Astrocyte (in vitro differentiated cells and primary cell): ENCODE measurements around the gene HCAR3. TPM values are rescaled to one million over a fixed set of nuclear protein-coding genes. Genes with fewer than 3 reads are reported as not detected.
"Not testable (repeated sequence)": the region's sequence is repeated elsewhere in the genome, so short reads cannot be mapped to it uniquely, and the experiment has no call there.

Experiments
- DNase-seq: peaks from one replicate; pipeline ENCODE4 v3.0.0-alpha.2; 2010; ENCODE audit warnings: low read depth
- FAIRE-seq: peaks from 2 replicates; lab custom pipeline; 2011; peaks lifted over from hg19 to GRCh38; lab: Jason Lieb, UNC
- H2AFZ ChIP-seq: 2 replicates; pipeline ENCODE4 v1.6.0; 2012; ENCODE audit warnings: low read depth, low read length, inconsistent platforms
- H3K27ac ChIP-seq: 2 replicates; pipeline ENCODE4 v1.5.1; 2011; ENCODE audit warnings: low read depth, low read length, inconsistent platforms
- H3K27me3 ChIP-seq: 2 replicates; pipeline ENCODE4 v1.6.0; 2011; ENCODE audit warnings: low read length, inconsistent platforms; ENCODE audit not compliant: insufficient read depth
- H3K36me3 ChIP-seq: 2 replicates; pipeline ENCODE4 v1.5.1; 2011; ENCODE audit warnings: low read length, inconsistent platforms; ENCODE audit not compliant: insufficient read depth
- H3K4me1 ChIP-seq: 2 replicates; pipeline ENCODE4 v1.5.1; 2011; ENCODE audit warnings: low read length, inconsistent platforms; ENCODE audit not compliant: insufficient read depth
- H3K4me2 ChIP-seq: 2 replicates; pipeline ENCODE4 v1.6.0; 2012; ENCODE audit warnings: low read length, inconsistent platforms
- H3K4me3 ChIP-seq: 2 replicates; pipeline ENCODE4 v1.5.1; 2011; ENCODE audit warnings: low read depth, mild to moderate bottlenecking, low read length, inconsistent platforms; ENCODE audit not compliant: insufficient read depth
- H3K79me2 ChIP-seq: 2 replicates; pipeline ENCODE4 v1.6.0; 2012; ENCODE audit warnings: mild to moderate bottlenecking, low read length, inconsistent platforms; ENCODE audit not compliant: insufficient read depth
- H3K9ac ChIP-seq: 2 replicates; pipeline ENCODE4 v1.6.0; 2012; ENCODE audit warnings: mild to moderate bottlenecking, low read length, inconsistent platforms
- H3K9me3 ChIP-seq: 2 replicates; pipeline ENCODE4 v1.5.1; 2012; ENCODE audit warnings: low read depth, mild to moderate bottlenecking, low read length, inconsistent platforms; ENCODE audit not compliant: insufficient read depth
- H4K20me1 ChIP-seq: 2 replicates; pipeline ENCODE4 v1.6.0; 2012; ENCODE audit warnings: low read length, inconsistent platforms; ENCODE audit not compliant: insufficient read depth
- H3K27ac Mint-ChIP-seq: one replicate; pipeline ENCODE4 v1.8.0; 2021; ENCODE audit warnings: mild to moderate bottlenecking, mixed read lengths; ENCODE audit not compliant: unreplicated experiment
- H3K27me3 Mint-ChIP-seq: one replicate; pipeline ENCODE4 v1.8.0; 2021; ENCODE audit warnings: low read depth, mixed read lengths; ENCODE audit not compliant: unreplicated experiment
- H3K36me3 Mint-ChIP-seq: one replicate; pipeline ENCODE4 v1.8.0; 2021; ENCODE audit warnings: low read depth, mixed read lengths; ENCODE audit not compliant: unreplicated experiment
- H3K4me1 Mint-ChIP-seq: one replicate; pipeline ENCODE4 v1.8.0; 2021; ENCODE audit warnings: low read depth, mixed read lengths; ENCODE audit not compliant: unreplicated experiment
- H3K4me3 Mint-ChIP-seq: one replicate; pipeline ENCODE4 v1.8.0; 2021; ENCODE audit warnings: mild to moderate bottlenecking, moderate library complexity, mixed read lengths; ENCODE audit not compliant: unreplicated experiment
- H3K9me3 Mint-ChIP-seq: one replicate; pipeline ENCODE4 v1.8.0; 2021; ENCODE audit warnings: mild to moderate bottlenecking, mixed read lengths; ENCODE audit not compliant: unreplicated experiment
- total RNA-seq: library from RNA; stranded (reverse); gene quantifications from 2 replicates; pipeline ENCODE4 v1.2.1, GENCODE V29; 2021

The HCAR3 gene
- total RNA-seq, 1 donor from 2014 or later: not detected

GRCh38 chr12:122713491-122714188 is 3.0 kb downstream of the HCAR3 start:
- not testable (repeated sequence) for H3K4me3 ChIP-seq, H2AFZ ChIP-seq, H3K4me2 ChIP-seq, H3K9me3 ChIP-seq, H3K27me3 Mint-ChIP-seq, H3K4me1 Mint-ChIP-seq, H3K9ac ChIP-seq, H3K27ac Mint-ChIP-seq, DNase-seq, H3K36me3 ChIP-seq, H3K4me1 ChIP-seq, H3K4me3 Mint-ChIP-seq, H4K20me1 ChIP-seq, FAIRE-seq, H3K36me3 Mint-ChIP-seq, H3K79me2 ChIP-seq, H3K9me3 Mint-ChIP-seq, H3K27ac ChIP-seq, H3K27me3 ChIP-seq

- not testable (repeated sequence) for H3K36me3 Mint-ChIP-seq, H3K4me3 Mint-ChIP-seq, H3K9ac ChIP-seq, H3K4me1 ChIP-seq, H3K4me3 ChIP-seq, H3K27ac Mint-ChIP-seq, H2AFZ ChIP-seq, H3K9me3 ChIP-seq, H3K4me1 Mint-ChIP-seq, H3K9me3 Mint-ChIP-seq, H3K27me3 ChIP-seq, DNase-seq, H3K27me3 Mint-ChIP-seq, FAIRE-seq, H4K20me1 ChIP-seq, H3K4me2 ChIP-seq, H3K36me3 ChIP-seq, H3K79me2 ChIP-seq, H3K27ac ChIP-seq
Observed at GRCh38 chr12:122711266-122711665, 5.3 kb downstream of the HCAR3 start.

GRCh38 chr12:122710341-122710740 is 6.3 kb downstream of the HCAR3 start:
- not testable (repeated sequence) for H3K9ac ChIP-seq, H3K4me2 ChIP-seq, H2AFZ ChIP-seq, H3K27ac ChIP-seq, H3K36me3 ChIP-seq, FAIRE-seq, H3K27me3 ChIP-seq, H3K36me3 Mint-ChIP-seq, H3K9me3 Mint-ChIP-seq, H3K27ac Mint-ChIP-seq, H3K9me3 ChIP-seq, DNase-seq, H3K4me1 ChIP-seq, H3K4me3 ChIP-seq, H3K79me2 ChIP-seq, H4K20me1 ChIP-seq, H3K27me3 Mint-ChIP-seq, H3K4me3 Mint-ChIP-seq, H3K4me1 Mint-ChIP-seq

- H3K4me1 ChIP-seq, H3K4me2 ChIP-seq, FAIRE-seq, H3K27ac ChIP-seq, H3K9me3 Mint-ChIP-seq, H3K36me3 ChIP-seq, H3K27ac Mint-ChIP-seq, H3K9me3 ChIP-seq, H3K79me2 ChIP-seq, H3K27me3 Mint-ChIP-seq, H3K36me3 Mint-ChIP-seq, DNase-seq, H3K4me3 Mint-ChIP-seq, H3K9ac ChIP-seq, H2AFZ ChIP-seq, H4K20me1 ChIP-seq, H3K4me3 ChIP-seq, H3K27me3 ChIP-seq, H3K4me1 Mint-ChIP-seq: not testable (repeated sequence)
Observed at GRCh38 chr12:122709287-122709686, 7.3 kb downstream of the HCAR3 start.

GRCh38 chr12:122703841-122704240 is 12.8 kb downstream of the HCAR3 start:
- not testable (repeated sequence) for H2AFZ ChIP-seq, FAIRE-seq, H3K27ac ChIP-seq, H3K36me3 ChIP-seq, H3K4me3 ChIP-seq, H3K9me3 Mint-ChIP-seq, H3K9ac ChIP-seq, H3K4me3 Mint-ChIP-seq, DNase-seq, H3K4me2 ChIP-seq, H3K4me1 ChIP-seq, H3K79me2 ChIP-seq, H3K9me3 ChIP-seq, H3K27me3 ChIP-seq, H3K27ac Mint-ChIP-seq, H4K20me1 ChIP-seq, H3K4me1 Mint-ChIP-seq, H3K27me3 Mint-ChIP-seq, H3K36me3 Mint-ChIP-seq

- H3K4me3 Mint-ChIP-seq, H3K27me3 Mint-ChIP-seq, H3K4me1 Mint-ChIP-seq, FAIRE-seq, H3K9me3 Mint-ChIP-seq, H3K9ac ChIP-seq, H3K9me3 ChIP-seq, DNase-seq, H3K27me3 ChIP-seq, H3K79me2 ChIP-seq, H2AFZ ChIP-seq, H4K20me1 ChIP-seq, H3K4me1 ChIP-seq, H3K36me3 Mint-ChIP-seq, H3K4me3 ChIP-seq, H3K4me2 ChIP-seq, H3K36me3 ChIP-seq, H3K27ac ChIP-seq, H3K27ac Mint-ChIP-seq: not testable (repeated sequence)
Observed at GRCh38 chr12:122702890-122703611, 13.6 kb downstream of the HCAR3 start, which contains the start of gene HCAR2. Gene HCAR2 (minus strand): TSS chr12:122703357. CDS start chr12:122703283, 74 bp downstream.
